ENCODE data around the gene NTM. TPM values are rescaled to one million over a fixed set of nuclear protein-coding genes. Genes with fewer than 3 reads are reported as not detected.

Gene NTM
- total RNA-seq, 1 experiment from 2014 or later = 8.6 TPM

DNA sequence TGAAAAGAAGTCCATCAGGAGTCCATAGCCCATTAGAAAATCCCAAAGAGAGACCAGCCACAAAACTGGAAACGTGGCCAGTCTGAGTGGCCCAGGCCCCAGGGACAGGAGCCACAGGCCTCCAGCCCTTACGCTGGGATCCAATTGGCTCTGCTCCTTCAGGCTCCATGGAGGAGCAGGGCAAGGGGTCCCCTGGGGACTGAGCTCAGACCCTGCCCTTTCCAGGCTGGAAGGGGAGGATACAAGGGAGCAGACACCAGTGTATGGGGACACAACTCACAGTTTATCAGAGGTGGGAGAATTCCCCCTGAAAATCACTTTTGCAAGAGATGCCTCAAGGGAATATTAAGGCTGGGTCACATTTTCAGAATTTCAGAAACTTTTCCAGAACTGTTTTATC is 227.5 kb downstream of the NTM start:
- intact Hi-C loops (cut with micrococcal nuclease; ENCODE audit: unreplicated experiment) = no loop called here
- ChIA-PET CTCF (no interaction called here), POLR2A (ENCODE audit: low non-redundant PET) (no interaction called here)
- Histone ChIP-seq H3K4me3 (ENCODE audit: low read depth, low read length, poor library complexity, severe bottlenecking) (no peak overlapping the region), H3K4me1 (ENCODE audit: insufficient read depth, low read length, poor library complexity, severe bottlenecking) (no peaks in the 10 kb centered on the region), H3K36me3 (ENCODE audit: insufficient read depth, low read length, poor library complexity, severe bottlenecking) (no peaks in the 10 kb centered on the region), H3K27me3 (replicated peaks; ENCODE audit: insufficient read depth, low read depth, low read length, poor library complexity) (peaks cover 57% of the 10 kb centered on the region), H3K27ac (ENCODE audit: low read depth, low read length, poor library complexity, severe bottlenecking) (no peak overlapping the region), H3K9me3 (ENCODE audit: low read depth, low read length, poor library complexity, severe bottlenecking) (no peaks in the 10 kb centered on the region)
- DNase-seq (ENCODE audit: low spot score) = no peak
- no TSS peak for BruUV-seq (replicated peaks)
- TF ChIP-seq EZH2 (IDR thresholded peaks at IDR 0.05; ENCODE audit: borderline replicate concordance, low read depth, low read length, poor library complexity, severe bottlenecking) (no peak), CTCF (conservative IDR thresholded peaks at IDR 0.05; ENCODE audit: low read depth, low read length) (no peak)

DNA sequence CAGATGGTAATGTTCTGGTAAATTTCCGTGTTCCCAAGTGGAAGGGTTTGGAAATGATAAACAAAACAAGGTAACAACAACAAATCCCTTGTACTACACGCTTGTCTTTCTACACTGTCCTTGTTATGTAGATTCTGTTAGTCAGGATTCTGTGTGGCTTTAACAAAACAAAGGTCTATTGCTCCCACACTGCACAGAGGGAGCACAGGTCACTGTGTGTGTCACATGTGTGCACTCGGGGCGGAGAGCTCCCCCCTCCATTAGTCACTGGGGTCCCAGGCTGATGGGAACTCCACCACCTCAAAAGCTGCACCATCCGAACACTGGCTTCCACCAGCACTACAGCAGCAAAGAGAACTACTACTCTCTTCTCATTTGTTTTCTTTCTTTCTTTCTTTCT is 227.9 kb downstream of the NTM start:
- BruUV-seq (replicated peaks) = no TSS peak
- no peak for TF ChIP-seq EZH2 (IDR thresholded peaks at IDR 0.05; ENCODE audit: borderline replicate concordance, low read depth, low read length, poor library complexity, severe bottlenecking)
- TF ChIP-seq CTCF (conservative IDR thresholded peaks at IDR 0.05; ENCODE audit: low read depth, low read length) = no peak
- no peak overlapping the region for H3K27ac ChIP-seq (ENCODE audit: low read depth, low read length, poor library complexity, severe bottlenecking)
- no peaks in the 10 kb centered on the region for H3K9me3 ChIP-seq (ENCODE audit: low read depth, low read length, poor library complexity, severe bottlenecking)
- DNase-seq (ENCODE audit: low spot score) = no peak
- intact Hi-C loops (cut with micrococcal nuclease; ENCODE audit: unreplicated experiment) = no loop called here
- H3K4me3 ChIP-seq (ENCODE audit: low read depth, low read length, poor library complexity, severe bottlenecking) = no peak overlapping the region
- ChIA-PET CTCF (no interaction called here), POLR2A (ENCODE audit: low non-redundant PET) (no interaction called here)
- peaks cover 57% of the 10 kb centered on the region for H3K27me3 ChIP-seq (replicated peaks; ENCODE audit: insufficient read depth, low read depth, low read length, poor library complexity)
- H3K36me3 ChIP-seq (ENCODE audit: insufficient read depth, low read length, poor library complexity, severe bottlenecking) = no peaks in the 10 kb centered on the region
- H3K4me1 ChIP-seq (ENCODE audit: insufficient read depth, low read length, poor library complexity, severe bottlenecking) = no peaks in the 10 kb centered on the region

DNA sequence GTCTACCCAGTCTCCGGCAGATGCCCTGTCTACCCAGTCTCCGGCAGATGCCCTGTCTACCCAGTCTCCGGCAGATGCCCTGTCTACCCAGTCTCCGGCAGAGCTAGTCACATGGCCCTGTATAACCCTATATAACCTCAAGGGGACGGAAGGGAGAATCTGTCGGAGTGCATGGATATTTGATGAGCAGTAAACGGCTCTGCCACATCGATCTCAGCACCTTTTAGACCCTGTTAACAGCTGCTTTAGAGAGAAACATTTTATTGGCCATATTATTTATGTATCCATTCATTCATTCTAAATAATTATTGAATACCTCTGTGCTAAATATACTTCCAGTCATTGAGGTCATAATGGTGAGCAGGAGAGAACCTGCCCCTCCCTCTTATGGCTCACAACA is 228.9 kb downstream of the NTM start:
- H3K4me3 ChIP-seq (ENCODE audit: low read depth, low read length, poor library complexity, severe bottlenecking) = no peak overlapping the region
- no peaks in the 10 kb centered on the region for H3K9me3 ChIP-seq (ENCODE audit: low read depth, low read length, poor library complexity, severe bottlenecking)
- ChIA-PET CTCF (no interaction called here), POLR2A (ENCODE audit: low non-redundant PET) (no interaction called here)
- intact Hi-C loops (cut with micrococcal nuclease; ENCODE audit: unreplicated experiment) = no loop called here
- H3K36me3 ChIP-seq (ENCODE audit: insufficient read depth, low read length, poor library complexity, severe bottlenecking) = no peaks in the 10 kb centered on the region
- no peak for DNase-seq (ENCODE audit: low spot score)
- H3K27ac ChIP-seq (ENCODE audit: low read depth, low read length, poor library complexity, severe bottlenecking) = no peak overlapping the region
- H3K4me1 ChIP-seq (ENCODE audit: insufficient read depth, low read length, poor library complexity, severe bottlenecking) = no peaks in the 10 kb centered on the region
- H3K27me3 ChIP-seq (replicated peaks; ENCODE audit: insufficient read depth, low read depth, low read length, poor library complexity) = peaks cover 56% of the 10 kb centered on the region
- TF ChIP-seq EZH2 (IDR thresholded peaks at IDR 0.05; ENCODE audit: borderline replicate concordance, low read depth, low read length, poor library complexity, severe bottlenecking) = no peak
- no peak for TF ChIP-seq CTCF (conservative IDR thresholded peaks at IDR 0.05; ENCODE audit: low read depth, low read length)
- no TSS peak for BruUV-seq (replicated peaks)
